Keratinocyte (primary cell): Measurements from ENCODE around the gene ATIC. TPM values are rescaled to one million over a fixed set of nuclear protein-coding genes. Genes with fewer than 3 reads are reported as not detected.

ENCODE experiments used
- DNase-seq: peaks from one replicate; pipeline ENCODE4 v3.0.0-alpha.2; 2011; ENCODE audit warnings: low read depth, missing footprints, low spot score
- FAIRE-seq: peaks from 2 replicates; lab custom pipeline; 2011; peaks lifted over from hg19 to GRCh38; lab: Jason Lieb, UNC
- H2AFZ ChIP-seq: 2 replicates; pipeline ENCODE4 v1.6.0; 2012; ENCODE audit warnings: low read length, control low read depth, inconsistent platforms; ENCODE audit not compliant: control insufficient read depth
- H3K27ac ChIP-seq: 2 replicates; pipeline ENCODE4 v1.5.1; 2011; ENCODE audit warnings: low read length; ENCODE audit not compliant: control insufficient read depth, insufficient read depth
- H3K27me3 ChIP-seq: 3 replicates; pipeline ENCODE4 v1.6.0; 2011; ENCODE audit warnings: low read length; ENCODE audit not compliant: control insufficient read depth, insufficient read depth; ENCODE audit errors: extremely low read depth
- H3K36me3 ChIP-seq, 2 experiments: 2 replicates in 1 of 2; 3 replicates in 1 of 2; pipeline ENCODE4 v1.5.1; 2011; ENCODE audit warnings: low read length in 2 of 2, mild to moderate bottlenecking in 1 of 2; ENCODE audit not compliant: control insufficient read depth in 2 of 2, insufficient read depth in 2 of 2; ENCODE audit errors: extremely low read depth in 1 of 2
- H3K4me1 ChIP-seq: 3 replicates; pipeline ENCODE4 v1.5.1; 2011; ENCODE audit warnings: low read length; ENCODE audit not compliant: control insufficient read depth, insufficient read depth; ENCODE audit errors: extremely low read depth
- H3K4me2 ChIP-seq: 3 replicates; pipeline ENCODE4 v1.6.0; 2011; ENCODE audit warnings: low read depth, low read length; ENCODE audit not compliant: control insufficient read depth, insufficient read depth; ENCODE audit errors: extremely low read depth
- H3K4me3 ChIP-seq, 3 experiments: fragments of 200-600 bp in 1 of 3; sonication (generic) in 1 of 3; 2 replicates in 2 of 3; 3 replicates in 1 of 3; pipeline ENCODE4 v1.5.1; 2011 to 2016; ENCODE audit warnings: low read length in 3 of 3, mild to moderate bottlenecking in 3 of 3, control low read depth in 2 of 3, inconsistent platforms in 1 of 3, low read depth in 1 of 3, mixed read lengths in 1 of 3, mixed run types in 1 of 3, moderate library complexity in 1 of 3; ENCODE audit not compliant: control insufficient read depth in 2 of 3, insufficient read depth in 2 of 3; ENCODE audit errors: extremely low read depth in 1 of 3
- H3K79me2 ChIP-seq: 2 replicates; pipeline ENCODE4 v1.6.0; 2012; ENCODE audit warnings: low read length; ENCODE audit not compliant: control insufficient read depth, insufficient read depth
- H3K9ac ChIP-seq: 3 replicates; pipeline ENCODE4 v1.6.0; 2011; ENCODE audit warnings: low read length; ENCODE audit not compliant: control insufficient read depth, insufficient read depth; ENCODE audit errors: extremely low read depth
- H3K9me1 ChIP-seq: 3 replicates; pipeline ENCODE4 v1.6.0; 2011; ENCODE audit warnings: low read length; ENCODE audit not compliant: control insufficient read depth, insufficient read depth; ENCODE audit errors: extremely low read depth
- H3K9me3 ChIP-seq: 2 replicates; pipeline ENCODE4 v1.5.1; 2012; ENCODE audit warnings: low read depth, low read length; ENCODE audit not compliant: control insufficient read depth
- H4K20me1 ChIP-seq: 3 replicates; pipeline ENCODE4 v1.6.0; 2011; ENCODE audit warnings: low read length; ENCODE audit not compliant: control insufficient read depth, insufficient read depth; ENCODE audit errors: extremely low read depth
- CTCF ChIP-seq, 3 experiments: IDR thresholded peaks in 1 of 3; conservative IDR thresholded peaks in 1 of 3; optimal IDR thresholded peaks in 1 of 3; 2 replicates in 2 of 3; 3 replicates in 1 of 3; pipeline versions ENCODE3 to v1.5.1; 2011; ENCODE audit warnings: low read length in 3 of 3, mild to moderate bottlenecking in 3 of 3, moderate library complexity in 2 of 3, control low read depth in 1 of 3, inconsistent platforms in 1 of 3; ENCODE audit not compliant: insufficient read depth in 2 of 3; ENCODE audit errors: extremely low read depth in 1 of 3
- EZH2 ChIP-seq: IDR thresholded peaks from one replicate; pipeline ENCODE4 v1.6.1; 2012; ENCODE audit warnings: inconsistent platforms, mild to moderate bottlenecking, low read length, moderate library complexity
- dilution Hi-C: fragments of 300-500 bp; cut with MboI; formaldehyde crosslinking; loops from one replicate; pipeline ENCODE4 v1.7.0; 2020; ENCODE audit warnings: low sequenced_read_pairs; ENCODE audit not compliant: extremely low pct_ligation_motif_present
- polyA plus RNA-seq, 5 experiments: library from polyadenylated mRNA; depleted of rRNA in 3 of 5; stranded (reverse) in 3 of 5; stranded (forward) in 1 of 5; unstranded in 1 of 5; fragments of >200 nt; gene quantifications; 1 replicate in 1 of 5; 2 replicates in 3 of 5; 3 replicates in 1 of 5; pipeline versions ENCODE4 v1.2.1 to v1.2.3, GENCODE V29; 2011 to 2012; ENCODE audit warnings: missing spikeins in 2 of 5, low read depth in 1 of 5, low replicate concordance in 1 of 5

The ATIC gene
- polyA plus RNA-seq, 1 donor (not counting 4 experiments of a cell fraction or from before 2014, with no cell fraction given): 110 TPM

DNA sequence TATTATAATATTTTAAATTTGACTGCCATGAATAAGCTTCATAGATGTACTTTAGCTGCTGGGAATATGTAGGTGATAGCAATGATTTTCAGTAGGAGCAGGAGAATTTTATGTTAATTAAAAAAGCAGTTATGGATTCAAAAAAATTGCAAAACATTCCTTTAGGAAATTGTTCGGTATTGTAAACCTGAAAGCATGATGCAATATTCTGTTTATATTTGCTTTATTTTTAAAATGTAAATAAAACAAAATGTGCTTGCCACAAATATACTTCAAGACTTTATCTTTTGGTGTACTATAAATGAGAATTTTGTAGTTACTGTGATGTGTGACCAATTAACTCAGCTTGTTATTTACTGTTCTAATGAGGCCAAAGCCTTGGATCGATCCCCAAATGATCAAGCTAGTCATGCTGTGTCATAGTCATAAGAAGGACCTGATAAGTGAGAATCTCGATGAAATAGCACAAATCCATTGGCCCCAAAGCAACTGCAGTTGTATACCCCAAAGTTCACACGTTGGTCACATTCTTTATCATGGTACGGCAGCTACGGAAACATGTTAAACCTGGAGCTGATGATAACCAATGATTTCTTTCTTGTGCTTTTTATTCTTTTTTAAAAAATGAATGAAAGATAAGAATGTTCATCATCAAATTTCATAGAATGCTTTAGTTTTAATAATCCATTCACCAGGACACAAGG is 23.6 kb upstream of the ATIC start:
- no peak overlapping the region for H2AFZ ChIP-seq
- FAIRE-seq: no peak

DNA sequence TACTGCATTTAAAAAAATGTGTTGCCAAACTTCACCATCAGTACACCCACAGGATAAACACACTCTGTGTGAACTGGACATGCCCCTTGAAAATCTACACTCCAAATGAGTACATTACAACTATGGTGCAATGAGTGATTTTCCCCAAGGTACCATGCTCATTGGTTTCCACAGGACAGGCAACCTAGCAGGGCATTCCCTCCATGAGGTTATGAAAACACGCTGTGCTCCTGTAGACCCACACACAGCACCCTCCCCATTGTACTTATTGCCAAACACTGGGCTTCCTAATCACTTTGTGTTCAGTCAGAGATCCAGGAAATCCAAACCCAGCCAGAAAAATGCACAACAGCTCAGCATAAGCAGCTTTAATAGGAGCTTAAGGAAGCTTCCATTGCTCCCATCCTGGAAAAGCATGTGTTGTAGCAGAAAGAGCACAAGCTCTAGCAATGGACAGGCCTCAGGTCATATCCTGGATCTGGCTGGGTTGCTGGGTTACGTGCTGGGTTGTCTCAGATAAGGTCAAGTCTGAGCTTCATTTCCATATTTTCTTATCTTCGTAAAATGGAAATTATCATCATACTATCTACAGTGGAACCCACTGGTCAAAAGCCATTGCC is 20.8 kb upstream of the ATIC start:
- no peaks in the 10 kb centered on the region for H3K4me1 ChIP-seq
- dilution Hi-C loops: no loop called here
- no peak overlapping the region for H3K9ac ChIP-seq
- no peaks in the 10 kb centered on the region for H3K36me3 ChIP-seq
- H3K4me2 ChIP-seq: no peak overlapping the region
- H3K9me1 ChIP-seq: no peaks in the 10 kb centered on the region
- H3K27me3 ChIP-seq: no peaks in the 10 kb centered on the region
- H4K20me1 ChIP-seq: no peaks in the 10 kb centered on the region
- no peaks in the 10 kb centered on the region for H3K9me3 ChIP-seq
- TF ChIP-seq CTCF (optimal IDR thresholded peaks at IDR 0.05 in 1 of 3, IDR thresholded peaks at IDR 0.05 in 1 of 3, conservative IDR thresholded peaks at IDR 0.05 in 1 of 3; ENCODE audit: extremely low read depth in 1 of 3, insufficient read depth in 2 of 3, low read length in 3 of 3) (no peak), EZH2 (no peak)
- no peak overlapping the region for H2AFZ ChIP-seq
- no peak for FAIRE-seq
- H3K27ac ChIP-seq: no peak overlapping the region
- no peaks in the 10 kb centered on the region for H3K79me2 ChIP-seq
- no peak for DNase-seq
- H3K4me3 ChIP-seq: no peak overlapping the region

More for the DNA sequence above, 23.6 kb upstream of the ATIC start:
- Histone ChIP-seq H3K4me3 (no peak overlapping the region), H3K4me2 (no peak overlapping the region), H3K9me3 (no peaks in the 10 kb centered on the region), H3K27ac (no peak overlapping the region), H3K27me3 (no peaks in the 10 kb centered on the region), H4K20me1 (no peaks in the 10 kb centered on the region), H3K79me2 (no peaks in the 10 kb centered on the region), H3K9ac (no peak overlapping the region), H3K9me1 (no peaks in the 10 kb centered on the region), H3K36me3 (no peaks in the 10 kb centered on the region), H3K4me1 (no peaks in the 10 kb centered on the region)
- DNase-seq: no peak
- dilution Hi-C loops: no loop called here
- TF ChIP-seq EZH2 (no peak), CTCF (optimal IDR thresholded peaks at IDR 0.05 in 1 of 3, IDR thresholded peaks at IDR 0.05 in 1 of 3, conservative IDR thresholded peaks at IDR 0.05 in 1 of 3; ENCODE audit: extremely low read depth in 1 of 3, insufficient read depth in 2 of 3, low read length in 3 of 3) (no peak)
